Hematopoietic multipotent progenitor cell treated with erythropoietin and hydrocortisone succinate and interleukin-3 and kit ligand, for 8 days (in vitro differentiated cells): Measurements from ENCODE around the gene ZFY.

Source experiments
- DNase-seq: peaks from one replicate; pipeline ENCODE4 v3.0.0-alpha.2; 2015

The ZFY gene

GRCh38 chrY:2934861-2935715 lies at the start of gene ZFY:
Gene ZFY, plus strand, starts transcription at chrY:2935381. Its CDS starts 18,556 bp downstream, at chrY:2953937.
- DNase-seq = peak; percentile 64

GRCh38 chrY:2885880-2886279 lies 49.3 kb upstream of the ZFY start:
- no peak for DNase-seq

DNA sequence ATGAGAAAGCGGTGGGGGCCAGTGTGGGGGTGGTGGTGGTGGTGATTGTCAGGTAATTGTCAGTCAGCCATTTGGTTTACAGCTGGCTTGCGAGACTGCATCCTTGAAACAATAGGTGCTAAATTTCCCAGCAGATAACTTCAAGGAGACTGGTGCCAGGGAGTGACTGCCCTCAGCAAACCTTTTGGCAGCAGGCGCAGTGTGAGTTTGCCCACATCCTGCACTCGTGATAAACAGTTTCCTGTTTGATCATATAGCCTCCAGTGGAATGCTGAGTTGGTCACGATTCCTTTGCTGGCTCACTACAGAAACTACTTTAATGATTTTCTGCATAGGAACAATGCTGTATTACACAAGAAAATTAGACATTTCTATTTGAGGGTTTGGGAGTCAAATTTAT lies 47.8 kb upstream of the ZFY start:
- peak; percentile 45 for DNase-seq

DNA sequence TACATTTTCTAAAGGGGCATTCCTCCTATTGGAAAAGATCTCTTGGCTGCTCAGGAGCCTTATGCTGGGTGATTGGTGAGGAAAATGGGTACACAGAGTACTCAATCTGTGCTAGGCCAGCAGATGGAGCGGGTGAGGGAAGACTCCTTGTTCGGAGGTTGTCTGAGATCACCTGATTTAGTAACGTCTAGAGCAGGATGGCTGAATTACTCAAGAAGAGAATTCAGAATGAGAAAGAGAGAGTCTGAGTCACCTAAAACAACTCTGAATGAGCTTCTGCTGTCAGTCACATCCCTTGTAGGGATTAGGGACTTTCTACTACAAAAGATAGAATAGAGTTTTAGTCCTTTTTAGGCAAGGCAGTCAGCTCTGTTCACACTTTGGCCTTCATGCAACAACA lies 47.2 kb upstream of the ZFY start:
- DNase-seq = no peak

DNA sequence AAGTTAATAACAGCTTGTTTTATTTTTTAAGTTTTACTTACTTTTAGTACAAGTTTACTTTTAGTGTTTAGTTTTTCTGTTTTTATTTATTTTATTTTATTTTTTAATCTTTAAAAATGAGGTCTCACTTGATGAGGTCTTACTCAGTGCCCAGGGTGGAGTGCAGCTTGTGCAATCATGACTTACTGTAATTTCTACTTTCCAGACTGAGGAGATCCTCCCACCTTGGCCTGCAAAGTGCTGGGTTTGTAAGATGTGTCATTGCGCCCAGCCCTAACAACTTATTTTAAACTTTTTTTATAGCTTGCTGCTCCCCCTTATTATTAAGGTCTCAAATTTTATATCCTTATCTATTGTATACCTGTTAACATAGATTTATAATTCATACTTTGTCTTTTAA lies 41.7 kb upstream of the ZFY start:
- DNase-seq = no peak

GRCh38 chrY:2896050-2896449 lies 39.1 kb upstream of the ZFY start:
- DNase-seq = no peak

- DNase-seq = no peak
Measured at GRCh38 chrY:2907356-2907755, 27.8 kb upstream of the ZFY start.

GRCh38 chrY:2913066-2913815 lies 21.9 kb upstream of the ZFY start:
- DNase-seq = peak; percentile 69

- DNase-seq = peak; percentile 51
Measured at GRCh38 chrY:2934078-2934477, 1.1 kb upstream of the ZFY start.

- peak; percentile 89 for DNase-seq
Measured at GRCh38 chrY:2935716-2936435, 695 bp downstream of the ZFY start.

DNA sequence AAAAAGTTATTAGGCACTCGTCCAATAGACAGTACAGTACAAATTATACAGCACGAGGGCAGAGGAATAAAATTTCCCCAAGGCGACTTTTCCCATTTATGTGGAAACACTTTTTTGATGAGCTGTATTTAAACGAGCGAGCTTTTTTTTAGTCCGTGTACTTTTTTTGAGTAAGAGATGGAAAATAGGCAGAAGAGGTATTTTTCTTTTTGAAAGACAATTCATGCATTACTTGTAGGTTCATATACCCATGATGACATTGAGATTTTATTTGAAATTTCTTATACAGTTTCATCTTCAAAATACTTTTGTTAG lies 1.2 kb downstream of the ZFY start:
- DNase-seq = no peak

DNA sequence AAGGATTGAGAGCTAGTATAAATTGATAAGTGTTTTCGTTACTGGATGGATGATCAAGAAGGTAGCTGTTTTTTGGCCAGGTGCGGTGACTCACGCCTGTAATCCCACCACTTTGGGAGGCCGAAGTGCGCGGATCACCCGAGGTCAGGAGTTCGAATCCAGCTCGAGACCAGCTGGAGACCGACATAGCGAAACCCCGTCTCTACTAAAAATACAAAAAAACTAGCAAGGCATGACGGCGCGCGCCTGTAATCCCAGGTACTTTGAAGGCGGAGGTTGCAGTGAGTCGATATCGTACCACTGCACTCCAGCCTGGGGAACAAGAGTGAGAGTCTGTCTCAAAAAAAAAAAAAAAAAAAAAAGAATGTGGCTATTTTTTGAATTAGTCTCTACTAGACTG lies 2.0 kb downstream of the ZFY start:
- no peak for DNase-seq

GRCh38 chrY:2949590-2950252 lies 14.5 kb downstream of the ZFY start:
- no peak for DNase-seq

GRCh38 chrY:2950655-2951054 lies 15.5 kb downstream of the ZFY start:
- DNase-seq = no peak

DNA sequence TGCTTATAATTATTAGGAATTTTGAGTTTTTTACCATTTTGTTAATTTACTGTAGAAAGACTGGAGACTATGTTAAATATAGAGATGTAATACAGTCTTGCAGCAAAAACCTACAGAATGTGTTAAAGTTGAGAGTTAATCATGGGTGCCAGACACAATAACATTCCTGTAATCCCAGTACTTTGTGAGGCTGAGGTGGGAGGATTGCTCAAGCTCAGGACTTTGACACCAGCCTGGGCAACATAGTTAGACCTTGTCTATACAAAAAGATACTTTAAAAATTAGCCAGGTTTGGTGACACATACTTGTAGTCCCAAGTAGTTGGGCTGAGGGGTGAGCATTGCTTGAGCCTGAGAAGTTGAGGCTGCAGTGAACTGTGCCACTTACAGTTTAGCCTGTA lies 17.7 kb downstream of the ZFY start:
- DNase-seq = no peak

DNA sequence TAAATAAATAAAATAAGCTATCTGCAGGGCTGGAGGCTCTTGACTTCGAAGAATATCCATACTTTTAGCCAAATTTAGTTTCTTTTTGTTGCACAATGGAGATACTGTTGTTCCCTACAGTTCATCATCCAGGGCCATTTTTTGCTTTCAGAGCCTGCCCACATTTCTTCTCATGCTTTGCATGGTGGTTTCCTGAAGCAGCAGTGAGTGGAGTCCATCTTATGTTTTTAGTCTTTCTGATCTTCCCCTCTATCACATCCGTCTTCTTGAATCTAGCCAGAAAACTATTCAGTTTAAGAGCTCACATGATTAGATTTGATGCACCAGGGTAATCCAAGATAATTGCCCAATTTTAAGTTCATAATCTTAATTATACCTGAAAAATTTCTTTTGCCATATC lies 19.6 kb downstream of the ZFY start:
- no peak for DNase-seq

GRCh38 chrY:2955561-2955960 lies 20.4 kb downstream of the ZFY start:
- DNase-seq = no peak

DNA sequence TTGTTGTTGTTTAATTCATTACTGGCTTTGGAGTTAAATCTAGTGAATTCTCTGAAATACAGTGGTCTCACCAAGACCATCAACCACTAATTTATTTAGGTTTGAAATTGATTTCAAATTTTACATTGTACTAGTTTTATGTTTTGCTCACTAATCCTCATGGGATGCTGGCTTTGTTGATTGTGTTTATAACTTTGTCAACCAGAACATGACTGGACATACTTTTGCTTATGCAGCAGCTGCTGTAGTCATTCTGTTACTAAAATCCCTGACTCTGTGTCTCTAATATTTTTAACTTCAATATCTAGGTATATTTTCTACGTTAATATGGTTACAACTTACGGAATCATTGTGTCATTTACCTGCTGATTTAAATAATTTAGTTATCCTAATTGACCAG lies 26.9 kb downstream of the ZFY start:
- DNase-seq = no peak

DNA sequence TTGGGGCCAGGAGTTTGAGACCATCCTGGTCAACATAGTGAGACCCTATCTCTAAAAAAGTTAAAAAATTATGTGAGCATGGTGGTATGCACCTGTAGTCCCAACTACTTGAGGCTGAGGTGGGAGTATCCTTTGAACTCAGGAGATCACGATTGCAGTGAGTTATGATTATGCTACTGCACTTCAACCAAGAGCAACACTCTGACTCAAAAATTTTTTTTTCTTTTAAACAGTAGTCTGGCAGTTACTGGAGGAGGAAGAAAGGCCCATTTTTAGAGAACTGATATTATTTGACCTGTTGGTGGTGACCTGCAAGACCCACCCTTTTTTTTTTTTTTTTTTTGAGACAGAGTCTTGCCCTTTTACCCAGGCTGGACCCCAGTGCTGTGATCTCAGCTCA lies 29.6 kb downstream of the ZFY start:
- no peak for DNase-seq

GRCh38 chrY:2965629-2966028 lies 30.4 kb downstream of the ZFY start:
- no peak for DNase-seq

DNA sequence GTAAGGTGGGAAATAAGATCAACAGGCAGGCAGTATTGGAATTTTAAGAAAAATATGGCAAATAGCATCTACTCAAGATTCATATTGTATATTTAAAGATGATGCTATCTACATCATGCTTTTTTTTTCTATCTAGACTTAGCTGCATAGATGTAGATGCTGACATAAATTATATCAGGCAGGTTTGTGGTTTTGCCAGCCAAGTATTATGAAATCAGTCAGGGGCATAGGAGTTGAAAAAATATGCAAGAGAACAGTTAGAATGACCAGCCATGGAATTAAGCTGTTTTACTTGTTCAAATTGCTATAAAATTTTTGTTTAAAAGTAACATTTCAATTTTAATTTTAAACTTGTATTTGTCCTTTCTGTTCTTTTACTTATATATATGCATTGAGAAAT lies 34.4 kb downstream of the ZFY start:
- DNase-seq = no peak

GRCh38 chrY:2972708-2973107 lies 37.5 kb downstream of the ZFY start:
- no peak for DNase-seq

- no peak for DNase-seq
Measured at GRCh38 chrY:2973110-2973751, 38.0 kb downstream of the ZFY start.
